PC-3 (cell line): ENCODE data around the gene GGACT. TPM values are rescaled to one million over a fixed set of nuclear protein-coding genes. Genes with fewer than 3 reads are reported as not detected.

Experiments
- ATAC-seq: fragments of 200-7000 bp; cut with Tn5 transposase; 2 replicates; pipeline ENCODE4 v1.9.1; 2020; ENCODE audit warnings: mild to moderate bottlenecking, moderate library complexity
- BruUV-seq: library from RNA; stranded (reverse); fragments of 400-500 nt; replicated peaks from 2 replicates; lab custom pipeline; 2021; lab: Mats Ljungman, UMichigan
- CTCF ChIA-PET: fragments of 300-600 bp; sonication (Branson Sonifier 250); formaldehyde crosslinking; loops from one replicate; lab custom pipeline; 2022; ENCODE audit warnings: antibody characterized with exemption; lab: Charles Lee
- POLR2A ChIA-PET: fragments of 300-600 bp; sonication (Branson Sonifier 250); formaldehyde crosslinking; loops from one replicate; lab custom pipeline; 2022; ENCODE audit warnings: antibody characterized with exemption; ENCODE audit not compliant: unreplicated experiment; lab: Charles Lee
- DNase-seq: peaks from one replicate; pipeline ENCODE4 v3.0.0-alpha.2; 2015
- H2AFZ ChIP-seq: fragments of 300-600 bp; sonication (generic); 2 replicates; pipeline ENCODE4 v1.6.0; 2016; ENCODE audit warnings: antibody characterized with exemption, low read length
- H3F3A ChIP-seq: fragments of 300-600 bp; sonication (generic); one replicate; pipeline ENCODE4 v1.6.0; 2017; ENCODE audit warnings: antibody characterized with exemption, low read length, control low read depth, mild to moderate bottlenecking; ENCODE audit not compliant: unreplicated experiment
- H3K27ac ChIP-seq: fragments of 300-600 bp; sonication (generic); 2 replicates; pipeline ENCODE4 v1.5.1; 2016; ENCODE audit warnings: mild to moderate bottlenecking, low read length
- H3K27me3 ChIP-seq: fragments of 300-600 bp; sonication (generic); 2 replicates; pipeline ENCODE4 v1.6.1; 2016; ENCODE audit warnings: low read length, mixed read lengths
- H3K36me3 ChIP-seq: fragments of 300-600 bp; sonication (generic); 2 replicates; pipeline ENCODE4 v1.6.1; 2016; ENCODE audit warnings: low read depth, mixed run types, low read length, mixed read lengths
- H3K4me1 ChIP-seq: fragments of 300-600 bp; sonication (generic); 2 replicates; pipeline ENCODE4 v1.5.1; 2016; ENCODE audit warnings: low read length; ENCODE audit not compliant: insufficient read depth
- H3K4me2 ChIP-seq: fragments of 300-600 bp; sonication (generic); 2 replicates; pipeline ENCODE4 v1.6.0; 2016; ENCODE audit warnings: low read length
- H3K4me3 ChIP-seq: fragments of 300-600 bp; sonication (generic); 2 replicates; pipeline ENCODE4 v1.5.1; 2016; ENCODE audit warnings: mild to moderate bottlenecking, low read length, mixed read lengths
- H3K79me2 ChIP-seq: fragments of 300-600 bp; sonication (generic); 2 replicates; pipeline ENCODE4 v1.6.1; 2017; ENCODE audit warnings: low read length, mixed read lengths
- H3K9ac ChIP-seq: fragments of 300-600 bp; sonication (generic); 2 replicates; pipeline ENCODE4 v1.6.0; 2016; ENCODE audit warnings: mild to moderate bottlenecking, low read length
- H3K9me2 ChIP-seq: fragments of 300-600 bp; sonication (generic); replicated peaks from 2 replicates; pipeline ENCODE4 v1.6.1; 2016; ENCODE audit warnings: mixed run types, low read length, mixed read lengths
- H3K9me3 ChIP-seq: fragments of 300-600 bp; sonication (generic); 2 replicates; pipeline ENCODE4 v1.6.1; 2016; ENCODE audit warnings: low read length, mixed read lengths
- H4K20me1 ChIP-seq: fragments of 300-600 bp; sonication (generic); 2 replicates; pipeline ENCODE4 v1.6.1; 2016; ENCODE audit warnings: low read length, mixed read lengths
- CTCF ChIP-seq: fragments of 300-600 bp; sonication (generic); conservative IDR thresholded peaks from 2 replicates; pipeline ENCODE4 v1.5.1; 2017; ENCODE audit warnings: antibody characterized with exemption, low read depth, mild to moderate bottlenecking, low read length
- EZH2 ChIP-seq: fragments of 300-600 bp; sonication (generic); IDR thresholded peaks from one replicate; pipeline ENCODE4 v1.6.1; 2017; ENCODE audit warnings: antibody characterized with exemption, mild to moderate bottlenecking, low read length; ENCODE audit not compliant: unreplicated experiment
- EZH2phosphoT487 ChIP-seq: fragments of 300-600 bp; sonication (generic); IDR thresholded peaks from 2 replicates; pipeline ENCODE4 v1.6.1; 2018; ENCODE audit warnings: mild to moderate bottlenecking, antibody characterized with exemption, low read length, borderline replicate concordance
- intact Hi-C: fragments of 100-400 bp; cut with micrococcal nuclease; formaldehyde crosslinking; loops from 2 replicates; pipeline ENCODE4 v1.9.0; 2023
- total RNA-seq: library from RNA; depleted of rRNA; stranded (reverse); fragments of >200 nt; gene quantifications from 2 replicates; pipeline ENCODE4 v1.2.3, GENCODE V29; 2014

GGACT gene
- total RNA-seq, 1 experiment from 2014 or later = 0.77 TPM

- Histone ChIP-seq H3K27me3 (no peaks in the 10 kb centered on the region), H3K79me2 (no peaks in the 10 kb centered on the region), H3K4me1 (no peaks in the 10 kb centered on the region), H3K9me2 (no peaks in the 10 kb centered on the region), H2AFZ (no peak overlapping the region), H4K20me1 (no peaks in the 10 kb centered on the region), H3K9me3 (no peaks in the 10 kb centered on the region), H3K4me2 (no peak overlapping the region), H3K27ac (no peak overlapping the region), H3K36me3 (no peaks in the 10 kb centered on the region), H3K9ac (no peak overlapping the region), H3K4me3 (no peak overlapping the region), H3F3A (no peaks in the 10 kb centered on the region)
- ATAC-seq = no peak
- intact Hi-C loops = no loop called here
- CTCF ChIA-PET = no interaction called here
- POLR2A ChIA-PET = no interaction called here
- no TSS peak for BruUV-seq
- no peak for DNase-seq
- TF ChIP-seq EZH2 (no peak), CTCF (no peak), EZH2phosphoT487 (no peak)
Measured at GRCh38 chr13:100520936-100521850, 67.4 kb downstream of the GGACT start.

- DNase-seq (no peak), ATAC-seq (no peak)
- Histone ChIP-seq H3K9ac (no peak overlapping the region), H3K4me2 (no peak overlapping the region), H3K9me2 (no peaks in the 10 kb centered on the region), H3K4me1 (no peaks in the 10 kb centered on the region), H3K4me3 (no peak overlapping the region), H4K20me1 (no peaks in the 10 kb centered on the region), H2AFZ (no peak overlapping the region), H3K27ac (no peak overlapping the region), H3F3A (no peaks in the 10 kb centered on the region), H3K9me3 (no peaks in the 10 kb centered on the region), H3K79me2 (no peaks in the 10 kb centered on the region), H3K36me3 (no peaks in the 10 kb centered on the region; the same call in 1 of the 2 replicates), H3K27me3 (no peaks in the 10 kb centered on the region)
- POLR2A ChIA-PET = no interaction called here
- BruUV-seq = no TSS peak
- intact Hi-C loops = no loop called here
- no peak for TF ChIP-seq EZH2phosphoT487
- TF ChIP-seq CTCF = no peak
- no peak for TF ChIP-seq EZH2
- CTCF ChIA-PET = no interaction called here
Measured at GRCh38 chr13:100519626-100520025, 69.0 kb downstream of the GGACT start.
